COLO829 (cell line): ENCODE data around the gene NIBAN1.

Source experiments
- DNase-seq: peaks from one replicate; pipeline ENCODE4 v3.0.0; 2012; ENCODE audit warnings: low spot score

Gene NIBAN1

DNA sequence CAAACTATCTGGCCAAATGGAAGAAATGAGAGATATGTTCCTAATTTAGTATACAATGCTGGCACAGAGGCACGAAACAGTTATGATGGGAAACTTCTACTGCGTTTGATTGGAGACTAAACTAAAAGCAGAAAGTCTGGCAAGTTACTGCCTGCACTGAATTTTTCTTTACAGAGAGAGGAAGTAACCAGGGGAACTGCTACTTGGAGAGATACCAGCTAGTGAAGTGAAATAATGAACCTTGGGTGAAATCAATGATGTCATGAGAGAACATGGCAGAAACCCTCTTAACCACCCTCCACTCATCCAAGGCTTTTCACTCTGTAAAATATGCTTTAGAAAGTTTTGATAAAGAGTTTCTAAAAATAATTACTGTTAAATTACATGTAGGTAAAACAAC is 29.3 kb downstream of the NIBAN1 start:
- DNase-seq = no peak

DNA sequence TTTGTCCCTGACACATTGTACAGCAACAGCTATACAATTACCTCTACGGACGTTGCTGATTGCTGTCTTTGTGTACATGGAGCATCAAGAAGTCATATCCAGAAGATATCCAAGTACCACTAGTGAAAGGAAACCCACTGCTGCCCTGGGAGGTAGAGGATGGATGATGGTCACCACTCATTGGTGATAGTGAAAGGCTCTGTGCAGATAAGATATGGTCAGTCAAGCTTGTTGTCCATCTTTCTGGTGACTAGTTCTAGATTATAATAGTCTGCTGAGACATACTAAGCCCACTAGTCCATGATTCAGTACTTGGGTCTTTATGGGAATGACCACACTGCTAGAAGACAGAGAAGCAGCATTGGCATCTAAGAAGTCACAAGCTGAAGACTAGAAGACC is 30.3 kb downstream of the NIBAN1 start:
- no peak for DNase-seq

DNA sequence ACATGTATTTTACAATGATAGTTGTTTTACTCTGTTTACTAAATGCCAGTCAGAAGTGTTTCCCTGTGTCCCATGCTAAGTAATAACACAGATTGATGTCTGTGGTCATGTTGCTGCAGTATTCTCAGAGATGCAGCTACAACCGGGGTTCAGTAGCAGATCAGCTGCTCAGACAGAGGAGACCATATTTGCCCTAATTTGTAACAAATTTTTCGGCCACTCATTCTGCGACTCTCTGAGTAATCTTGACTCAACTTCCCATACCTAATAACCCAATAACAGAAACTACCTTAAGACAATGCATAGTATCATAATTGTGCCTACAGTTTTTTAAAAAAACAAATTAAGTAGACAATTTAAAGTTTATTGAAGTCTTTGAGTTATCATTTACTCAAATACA is 32.6 kb downstream of the NIBAN1 start:
- DNase-seq = no peak

DNA sequence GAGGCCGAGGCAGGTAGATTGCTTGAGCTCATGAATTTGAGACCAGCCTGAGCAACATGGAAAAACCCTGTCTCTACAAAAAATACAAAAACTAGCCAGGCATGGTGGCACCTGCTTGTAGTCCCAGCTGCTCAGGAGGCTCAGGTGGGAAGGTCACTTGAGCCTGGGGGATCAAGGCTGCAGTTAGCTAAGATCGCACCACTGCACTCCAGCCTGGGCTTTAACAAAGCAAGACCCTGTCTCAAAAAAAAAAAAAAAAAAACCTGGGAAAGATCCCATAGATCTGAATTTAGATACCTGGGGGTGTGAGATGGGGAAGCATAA is 32.9 kb downstream of the NIBAN1 start:
- DNase-seq = no peak

DNA sequence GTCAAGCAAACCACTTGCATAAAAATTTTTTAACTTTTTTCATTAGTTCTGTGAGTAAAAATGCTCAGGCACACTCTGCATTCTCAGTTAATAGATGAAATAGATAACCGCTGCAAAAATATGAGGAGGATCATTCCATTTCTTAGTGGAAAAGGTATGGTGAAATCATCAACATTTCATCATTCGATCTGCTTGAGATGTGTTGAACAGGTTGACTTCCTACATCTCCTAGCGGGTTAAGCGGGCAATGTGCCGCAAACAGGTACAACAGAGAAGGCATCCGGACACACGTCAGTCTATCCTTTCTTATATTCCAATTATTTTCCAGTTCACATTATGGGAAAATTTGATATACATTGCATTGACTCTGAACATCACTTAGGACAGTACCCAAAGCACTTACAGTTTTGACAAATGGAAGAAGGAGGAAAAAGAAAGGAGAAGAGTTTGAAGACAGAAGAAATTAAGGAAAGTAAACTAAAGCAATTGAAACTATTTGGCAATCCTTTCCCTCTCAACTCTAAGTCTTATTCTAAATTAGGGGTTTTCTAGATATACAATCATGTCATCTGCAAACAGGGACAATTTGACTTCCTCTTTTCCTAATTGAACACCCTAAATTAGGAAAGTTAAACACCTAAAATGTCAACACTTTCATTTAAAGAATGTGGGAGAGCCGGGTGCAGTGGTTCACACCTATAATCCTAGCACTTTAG is 33.5 kb downstream of the NIBAN1 start:
- DNase-seq = no peak

DNA sequence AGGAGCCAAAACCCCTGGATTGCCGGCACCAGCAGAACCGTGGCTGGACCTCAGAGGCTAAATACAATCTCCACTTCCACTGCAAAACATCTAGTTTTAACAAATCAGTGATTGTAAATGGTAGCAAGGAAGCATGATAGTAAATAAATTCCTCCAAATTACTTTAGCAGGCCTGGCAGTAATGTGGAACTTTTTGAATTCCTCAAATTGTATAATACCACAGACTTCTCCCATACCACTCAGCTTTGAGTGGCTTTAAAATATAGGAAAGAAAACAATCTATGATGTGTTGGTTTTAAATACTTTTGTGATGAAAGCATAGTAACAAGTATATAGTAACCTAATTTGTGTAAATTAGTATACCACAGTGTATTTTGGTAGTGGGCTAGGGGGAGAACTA is 34.1 kb downstream of the NIBAN1 start:
- DNase-seq = no peak

DNA sequence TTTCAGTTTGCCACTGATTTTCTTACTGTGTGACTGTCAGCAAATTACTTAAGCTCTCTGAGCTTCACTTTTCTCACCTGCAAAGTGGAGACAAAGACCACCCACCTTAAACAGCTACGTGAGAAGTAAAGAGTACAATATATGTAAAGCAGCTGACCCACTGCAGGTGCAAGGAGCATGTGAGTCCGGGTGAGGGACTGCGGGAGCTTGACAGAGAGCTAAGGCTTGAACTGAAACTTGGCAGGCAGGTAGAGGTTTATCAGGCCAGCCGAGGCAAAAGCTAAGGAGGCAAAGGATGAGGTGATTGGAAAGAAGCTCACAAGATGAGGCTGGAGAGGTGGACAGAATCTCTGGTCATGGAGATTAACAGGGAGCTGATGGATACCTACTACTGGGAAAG is 36.6 kb downstream of the NIBAN1 start:
- no peak for DNase-seq

DNA sequence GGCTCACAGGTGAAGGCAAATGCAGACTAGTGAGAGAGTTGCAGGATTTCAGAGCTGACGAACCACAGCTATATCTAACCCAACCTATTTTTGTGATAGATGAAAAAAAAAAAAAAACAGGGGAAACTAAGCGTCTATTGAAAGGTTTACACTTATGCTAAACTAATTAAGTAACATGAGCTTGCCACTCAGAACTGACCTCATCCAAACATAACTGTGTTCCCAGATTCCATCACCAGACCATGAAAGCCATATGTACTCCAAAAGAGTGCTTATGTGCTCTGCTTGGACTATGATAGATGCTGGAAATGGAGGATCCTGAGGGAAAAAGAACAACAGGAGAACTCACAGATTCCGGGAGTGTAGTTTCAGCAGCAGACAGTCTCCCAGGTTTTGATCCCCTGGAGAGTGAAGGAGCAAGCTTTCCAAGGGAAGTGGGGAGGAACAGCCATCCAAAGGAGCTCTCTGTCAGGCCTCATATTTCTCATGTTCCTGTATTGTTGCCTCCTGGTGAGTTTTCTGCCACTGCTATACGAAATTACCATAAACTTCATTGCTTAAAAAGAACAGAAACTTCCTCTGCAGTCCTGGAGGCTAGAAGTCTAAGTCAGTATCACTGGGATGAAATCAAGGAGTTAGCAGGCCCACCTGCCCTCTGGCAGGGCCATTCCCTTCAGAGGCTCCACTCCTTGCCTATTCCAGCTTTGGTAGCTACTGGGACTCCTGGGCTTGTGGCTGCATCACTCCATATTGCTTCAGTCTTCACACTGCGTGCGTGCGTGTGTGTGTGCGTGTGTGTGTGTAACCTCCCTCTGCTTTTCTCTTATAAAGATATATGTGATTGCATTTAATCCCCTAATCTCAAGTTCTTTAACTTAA is 38.1 kb downstream of the NIBAN1 start:
- DNase-seq = no peak

DNA sequence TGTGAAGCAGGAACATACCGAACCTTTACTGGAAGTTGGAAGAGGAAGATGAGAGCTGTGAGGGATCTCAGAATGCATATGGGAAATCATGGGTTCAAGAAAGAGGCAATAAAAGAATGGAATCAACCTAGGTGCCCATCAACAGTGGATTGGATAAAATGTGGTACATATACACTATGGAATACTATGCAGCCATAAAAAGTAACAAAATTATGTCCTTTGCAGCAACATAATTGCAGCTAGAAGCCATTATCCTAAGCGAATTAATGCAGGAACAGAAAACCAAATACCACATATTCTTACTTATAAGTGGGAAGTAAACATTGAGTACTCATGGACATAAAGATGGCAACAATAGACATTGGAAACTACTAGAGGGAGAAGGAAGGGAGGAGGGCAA is 40.4 kb downstream of the NIBAN1 start:
- DNase-seq = no peak

DNA sequence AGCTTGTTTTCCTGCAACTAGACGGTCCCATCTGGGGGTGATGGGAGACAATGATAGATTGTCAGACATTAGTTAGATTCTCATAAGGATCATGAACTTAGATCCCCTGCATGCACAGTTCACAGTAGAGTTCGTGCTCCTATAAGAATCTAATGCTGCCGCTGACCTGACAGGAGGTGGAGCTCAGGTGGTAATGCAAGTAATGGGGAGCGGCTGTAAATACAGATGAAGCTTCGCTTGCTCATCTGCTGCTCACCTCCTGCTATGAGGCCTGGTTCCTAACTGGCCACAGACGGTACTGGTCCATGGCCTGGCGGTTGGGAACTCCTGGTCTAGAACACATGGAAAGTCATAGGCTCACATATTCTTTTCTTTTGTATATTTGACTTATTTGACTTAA is 42.0 kb downstream of the NIBAN1 start:
- no peak for DNase-seq

DNA sequence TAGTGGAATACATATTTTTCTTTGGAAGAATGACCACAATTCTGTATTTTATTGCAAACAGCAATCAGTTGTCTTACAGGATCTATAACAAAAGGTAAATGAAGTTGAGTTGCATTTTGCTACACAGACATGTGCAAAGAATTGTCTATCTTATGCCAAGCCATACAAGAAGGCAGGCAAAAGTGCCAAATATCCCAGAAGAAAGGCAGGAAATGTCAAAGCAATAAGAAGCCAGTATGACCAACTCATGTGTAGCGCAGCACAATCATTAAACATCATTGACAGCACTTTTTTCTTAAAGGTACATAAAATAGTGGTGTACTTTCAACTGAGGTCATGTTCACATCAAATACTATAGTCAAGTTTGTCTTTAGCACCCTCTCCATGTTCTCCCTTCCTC is 42.7 kb downstream of the NIBAN1 start:
- DNase-seq = no peak

DNA sequence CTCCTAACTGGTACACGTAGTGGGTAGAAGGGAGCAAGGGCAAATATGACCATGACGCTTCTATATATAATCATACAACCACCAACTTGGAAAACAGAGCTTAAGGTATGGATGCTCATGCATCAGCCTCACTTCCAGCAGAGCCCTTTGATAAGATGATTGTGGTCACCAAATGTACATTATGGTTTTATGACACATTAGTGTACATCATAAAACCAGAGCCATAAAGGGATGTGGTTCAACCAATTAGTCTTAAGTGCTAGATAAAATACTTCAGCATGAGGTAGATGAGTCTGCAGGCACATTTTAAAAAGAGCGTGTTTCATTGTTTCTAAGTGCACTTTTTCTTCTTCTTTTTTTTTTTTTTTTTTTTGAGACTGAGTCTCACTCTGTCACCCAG is 43.7 kb downstream of the NIBAN1 start:
- DNase-seq = no peak

DNA sequence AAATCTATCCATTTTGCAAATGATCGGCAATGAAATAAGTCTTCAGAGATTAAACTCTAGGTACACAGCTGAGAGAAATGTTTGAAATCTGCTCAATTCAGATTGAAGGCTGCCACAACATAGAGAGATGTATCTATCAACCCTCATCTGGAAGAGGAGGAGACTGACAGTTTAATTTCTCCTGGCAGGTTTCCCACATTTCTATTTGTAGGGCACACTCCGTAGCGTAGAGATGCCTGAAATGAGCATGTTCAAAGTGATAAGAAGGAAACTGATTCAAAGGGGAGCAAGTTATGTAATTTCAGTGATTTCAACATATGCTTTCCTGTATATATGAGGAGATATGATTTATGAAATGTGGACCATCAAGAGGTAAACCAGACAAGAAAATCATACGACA is 44.1 kb downstream of the NIBAN1 start:
- DNase-seq = no peak

DNA sequence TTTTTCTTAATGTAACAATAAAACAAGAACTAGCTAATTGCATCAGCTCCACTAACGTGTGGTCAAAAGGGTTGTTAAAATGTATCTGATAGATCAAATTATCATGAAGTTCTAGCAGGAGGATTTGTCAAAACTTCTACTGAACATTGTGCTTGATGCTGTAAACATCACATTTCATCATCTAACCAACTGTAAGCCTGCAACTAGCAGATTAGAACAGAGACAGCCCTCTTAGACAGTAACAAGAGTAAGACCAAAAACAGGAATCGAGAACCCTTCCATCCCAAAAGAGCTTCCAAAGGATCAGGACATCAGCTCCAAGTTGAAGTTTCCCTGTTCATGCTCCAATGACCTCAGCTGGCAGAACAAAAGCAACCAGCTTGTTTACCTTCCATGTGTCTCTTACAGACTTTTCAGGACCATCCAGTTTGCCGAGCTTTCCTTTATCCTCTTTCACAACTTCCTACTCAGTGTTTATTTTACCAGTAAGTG is 44.6 kb downstream of the NIBAN1 start:
- DNase-seq = no peak

DNA sequence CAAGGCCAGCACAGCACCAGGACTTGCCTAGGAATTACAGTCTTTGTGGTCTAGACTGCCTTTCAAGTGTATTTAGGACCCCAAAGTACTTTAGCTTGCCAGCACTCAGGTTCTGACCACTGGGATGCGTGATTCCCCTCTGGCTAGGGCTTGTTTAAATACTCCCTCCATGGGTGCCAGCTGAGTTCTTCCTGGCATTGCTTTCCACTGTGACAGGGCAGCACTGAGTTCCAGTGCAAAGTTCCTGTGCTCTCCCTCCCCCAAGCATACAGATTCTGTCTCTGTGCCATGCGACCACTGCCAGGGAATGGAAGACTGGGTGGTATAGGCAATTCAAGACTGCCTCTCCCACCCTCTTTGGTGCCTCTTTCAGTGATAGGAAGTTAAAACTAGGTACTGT is 45.9 kb downstream of the NIBAN1 start:
- no peak for DNase-seq
